GM21576 (cell line): ENCODE measurements around the gene BRWD1.
"Not testable (repeated sequence)": the region's sequence is repeated elsewhere in the genome, so short reads cannot be mapped to it uniquely, and the experiment has no call there.

ENCODE experiments used
- ATAC-seq: cut with Tn5 transposase; IDR thresholded peaks from one replicate; pipeline ENCODE4 v1.9.1; 2021; ENCODE audit warnings: mild to moderate bottlenecking, moderate library complexity; ENCODE audit not compliant: unreplicated experiment

BRWD1 gene

DNA sequence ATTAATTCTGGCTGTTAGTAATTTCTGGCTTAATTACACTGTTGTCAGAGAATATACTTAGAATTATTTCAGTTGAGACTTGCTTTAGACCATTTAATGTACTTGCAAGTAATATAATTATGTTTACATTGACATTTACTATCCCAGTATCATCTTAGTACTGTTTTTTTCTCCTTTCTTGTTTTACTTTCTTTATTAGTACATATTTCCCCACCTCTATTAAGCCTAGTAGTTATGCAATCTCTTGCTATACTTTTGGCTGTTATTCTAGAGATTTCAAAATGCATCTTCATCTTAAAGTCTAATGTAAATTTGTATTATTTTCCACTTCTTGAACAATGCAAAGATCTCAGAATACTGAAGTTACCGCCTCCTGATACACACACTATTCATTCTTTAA, 24.4 kb downstream of the BRWD1 start:
- ATAC-seq: no peak

DNA sequence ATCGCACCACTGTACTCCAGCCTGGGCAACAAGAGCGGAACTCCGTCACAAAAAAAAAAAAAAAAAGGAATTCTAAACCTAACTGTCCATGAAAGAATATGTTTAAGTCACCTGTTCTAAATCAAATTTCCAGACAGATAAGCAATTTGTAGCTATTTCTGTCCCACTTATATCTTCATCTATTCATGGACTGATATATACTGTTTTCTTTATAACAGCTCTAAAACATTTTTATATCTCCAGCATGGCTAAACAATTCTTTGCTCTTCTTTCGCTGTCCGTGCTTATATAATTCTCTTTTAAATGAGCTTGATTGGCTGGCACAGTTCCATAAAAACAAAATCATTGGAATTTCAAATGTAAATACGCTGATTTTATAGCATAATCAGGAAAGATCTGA, 30.5 kb downstream of the BRWD1 start:
- ATAC-seq: no peak

DNA sequence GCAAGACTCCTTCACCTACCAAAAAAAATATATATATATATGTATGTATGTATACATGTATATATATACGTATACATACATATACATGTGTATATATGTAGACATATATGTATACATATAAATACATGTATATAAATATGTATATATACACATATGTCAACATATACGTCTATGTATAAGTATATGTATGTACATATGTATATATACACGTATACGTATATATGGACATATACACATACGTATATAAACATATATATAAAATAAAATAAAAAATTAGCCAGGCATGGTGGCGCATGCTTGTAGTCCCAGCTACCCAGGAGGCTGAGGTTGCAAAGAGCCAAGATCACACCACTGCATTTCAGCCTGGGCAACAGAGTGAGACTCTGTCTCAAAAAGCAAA, 31.6 kb downstream of the BRWD1 start:
- no peak for ATAC-seq

DNA sequence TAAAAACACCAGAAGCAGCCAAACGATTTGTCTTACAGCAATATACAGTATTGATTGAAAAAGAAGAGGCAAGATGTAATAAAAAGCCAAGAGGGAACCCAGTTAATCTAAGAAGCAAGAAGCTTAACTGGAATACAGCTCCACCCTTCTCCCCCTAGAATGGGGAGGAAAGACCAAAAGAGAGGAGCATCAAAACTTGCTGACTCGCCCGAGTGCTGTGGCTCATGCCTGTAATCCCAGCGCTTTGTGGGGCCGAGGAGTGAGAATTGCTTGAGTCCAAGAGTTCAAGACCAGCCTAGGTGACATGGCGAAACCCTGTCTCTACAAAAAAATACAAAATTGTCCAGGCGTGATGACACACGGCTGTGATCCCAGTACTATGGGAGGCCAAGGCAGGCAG, 32.2 kb downstream of the BRWD1 start:
- ATAC-seq: no peak

DNA sequence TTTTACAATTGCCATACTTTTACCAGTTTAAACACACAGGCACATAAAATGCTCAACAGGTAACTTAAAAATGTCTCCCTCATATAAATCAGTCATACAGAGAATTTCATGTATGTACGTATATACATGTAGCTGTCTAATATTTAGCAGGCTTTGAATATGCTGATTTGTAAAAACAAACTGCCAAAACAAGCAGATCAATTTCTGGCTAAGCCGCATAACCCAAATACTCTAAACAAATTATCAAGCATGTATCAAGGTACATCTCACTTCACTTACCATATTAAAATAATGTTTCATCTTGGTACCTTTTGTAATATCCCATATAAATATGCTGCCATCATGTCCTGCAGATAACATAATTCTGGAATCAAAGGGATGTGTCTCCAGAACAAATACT, 43.8 kb downstream of the BRWD1 start:
- ATAC-seq: no peak

DNA sequence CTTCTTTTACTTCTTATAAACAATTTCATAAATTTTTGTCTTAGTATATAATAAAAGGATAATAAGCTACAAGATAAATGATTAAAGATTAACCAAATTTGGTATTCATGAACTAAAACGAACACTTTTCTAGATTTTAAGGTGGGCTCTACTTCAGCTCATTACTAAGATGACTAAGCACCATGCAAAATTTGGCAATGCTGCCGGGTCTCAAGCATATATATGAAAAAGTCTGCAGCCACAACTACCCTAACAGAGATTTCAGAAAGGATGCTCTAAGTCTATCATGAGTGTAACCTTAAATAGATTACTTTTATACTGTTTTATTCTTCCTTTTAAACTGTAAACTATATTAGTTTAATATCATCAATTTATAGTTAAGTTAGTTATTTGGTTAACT, 47.8 kb downstream of the BRWD1 start:
- no peak for ATAC-seq

DNA sequence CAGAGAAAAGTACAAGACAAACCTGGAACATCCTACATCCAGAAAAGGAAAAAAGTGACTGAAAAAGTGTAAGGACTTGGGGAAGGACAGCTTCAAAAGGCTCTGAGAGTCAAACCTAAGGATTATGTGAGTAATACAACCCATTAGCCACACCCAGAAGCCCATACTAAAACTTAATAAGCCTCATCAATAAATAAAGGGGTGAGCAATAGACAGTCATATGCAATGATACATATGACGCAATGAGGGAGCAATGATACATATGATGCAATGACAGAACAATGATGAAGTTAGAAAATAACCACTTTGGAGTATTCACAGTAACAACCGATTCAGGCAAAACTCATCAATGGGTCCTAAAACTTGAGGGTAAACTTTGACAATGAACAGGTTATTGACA, 50.1 kb downstream of the BRWD1 start:
- no peak for ATAC-seq

DNA sequence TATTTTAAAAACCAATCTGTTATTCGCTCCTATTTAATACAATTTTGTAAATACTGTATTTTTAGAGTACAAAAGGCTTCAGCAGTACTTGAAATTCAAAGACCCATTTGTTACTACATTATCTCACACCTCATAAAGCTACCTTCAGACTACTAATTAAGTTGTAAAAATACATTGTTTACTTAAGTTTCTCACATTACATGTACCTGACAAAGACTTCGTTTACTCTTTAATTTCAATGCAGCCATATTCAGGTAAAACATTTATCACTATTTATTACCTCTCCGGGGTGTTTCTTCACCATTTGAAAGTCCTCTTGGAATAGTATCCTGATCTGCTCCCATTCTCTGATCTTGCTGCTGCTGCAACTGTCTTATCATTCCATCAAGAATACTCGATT, 55.2 kb downstream of the BRWD1 start:
- no peak for ATAC-seq

DNA sequence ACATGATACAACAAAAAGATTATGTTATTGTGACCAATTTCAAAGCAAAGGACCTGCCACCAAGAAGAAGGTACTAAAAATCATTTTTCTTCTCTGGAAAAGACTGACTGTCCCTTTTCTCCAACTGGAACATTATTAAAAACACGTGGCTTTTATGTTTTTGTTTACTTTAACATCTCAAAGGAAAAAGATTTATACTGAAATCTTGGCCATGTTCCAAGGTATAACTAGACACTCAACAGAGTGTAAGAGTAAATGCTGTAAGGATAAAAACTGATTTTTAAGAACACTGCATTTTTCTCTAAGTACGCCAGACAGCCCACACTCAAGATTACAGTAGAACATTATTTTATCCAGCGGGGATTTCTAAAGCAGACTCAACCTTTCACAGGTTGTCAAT, 62.1 kb downstream of the BRWD1 start:
- ATAC-seq: no peak

DNA sequence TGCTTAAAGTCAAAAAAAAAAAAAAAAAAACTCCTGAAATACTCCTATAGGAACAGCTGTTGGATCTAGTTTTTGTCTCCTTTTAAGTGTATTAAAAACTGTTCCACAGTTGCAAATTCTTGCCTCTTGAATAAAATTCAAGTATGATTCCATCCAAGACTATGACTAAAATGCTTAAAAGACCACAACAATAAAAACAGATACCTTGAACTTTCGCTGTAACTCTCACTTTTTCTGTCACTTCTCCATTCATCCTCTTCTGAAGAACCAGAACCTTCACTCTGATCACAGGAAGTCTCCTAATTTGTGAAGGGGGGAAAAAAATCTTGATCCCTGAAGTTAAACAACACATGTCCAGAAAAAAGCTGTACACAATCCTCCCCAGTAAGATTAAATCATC, 75.2 kb downstream of the BRWD1 start:
- no peak for ATAC-seq

DNA sequence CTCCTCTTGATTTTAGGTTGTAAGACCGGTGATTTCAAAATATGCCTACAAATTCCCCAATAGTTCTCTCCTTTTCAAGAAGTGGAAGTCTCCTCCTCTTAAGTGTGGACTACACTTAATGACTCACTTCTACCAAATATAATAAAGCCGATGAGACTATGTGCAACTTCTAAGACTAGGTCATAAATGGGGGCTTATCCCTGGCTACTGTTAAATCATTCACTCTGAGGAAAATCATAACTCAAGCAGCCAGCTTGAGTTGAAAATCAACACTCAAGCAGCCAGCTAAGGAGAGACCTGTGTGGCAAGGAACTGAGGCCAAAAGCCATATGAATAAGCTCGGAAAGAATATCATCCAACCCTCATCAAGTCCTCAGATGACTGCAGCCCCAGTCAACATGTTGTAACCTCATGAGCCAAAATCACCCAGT, 80.6 kb downstream of the BRWD1 start:
- ATAC-seq: no peak

DNA sequence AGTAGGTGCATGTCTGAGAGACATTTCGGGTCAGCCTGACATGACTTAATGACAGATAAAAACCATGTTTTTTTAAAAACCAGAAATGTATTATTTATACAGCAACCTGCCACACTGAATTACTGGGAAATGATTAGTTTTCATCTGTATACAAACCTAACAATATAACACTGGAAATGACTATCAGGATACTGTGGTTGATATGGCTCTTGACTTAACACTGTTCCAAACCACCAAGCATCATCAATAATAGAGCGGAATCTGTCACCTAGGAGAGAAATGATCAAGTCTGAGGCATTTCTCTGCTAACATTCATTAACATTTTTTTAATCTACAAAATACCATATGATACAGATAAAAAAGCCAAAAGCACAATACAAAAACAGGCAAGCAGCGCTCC, 88.5 kb downstream of the BRWD1 start:
- ATAC-seq: no peak

DNA sequence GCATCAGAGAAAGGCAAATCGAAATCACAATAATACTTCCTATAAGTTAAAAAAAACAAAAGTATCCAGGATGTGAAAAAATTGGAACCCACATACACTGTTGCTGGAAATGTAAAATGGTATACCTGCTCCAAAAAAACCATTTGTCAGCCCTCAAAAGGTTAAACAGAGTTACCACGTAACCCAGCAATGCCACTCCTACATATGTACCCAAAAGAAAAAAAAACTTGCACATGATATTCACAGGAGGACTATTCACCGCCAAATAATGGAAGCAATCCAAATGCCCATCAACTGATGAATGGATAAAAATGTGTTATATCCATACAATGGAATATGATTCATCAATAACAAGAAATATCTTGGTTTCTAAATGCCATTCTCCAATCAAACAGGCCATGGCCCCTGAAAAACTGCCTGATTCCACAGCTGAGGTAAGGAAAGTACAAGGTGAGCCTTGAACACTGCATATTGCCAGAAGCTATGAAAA, 91.4 kb downstream of the BRWD1 start:
- no peak for ATAC-seq

DNA sequence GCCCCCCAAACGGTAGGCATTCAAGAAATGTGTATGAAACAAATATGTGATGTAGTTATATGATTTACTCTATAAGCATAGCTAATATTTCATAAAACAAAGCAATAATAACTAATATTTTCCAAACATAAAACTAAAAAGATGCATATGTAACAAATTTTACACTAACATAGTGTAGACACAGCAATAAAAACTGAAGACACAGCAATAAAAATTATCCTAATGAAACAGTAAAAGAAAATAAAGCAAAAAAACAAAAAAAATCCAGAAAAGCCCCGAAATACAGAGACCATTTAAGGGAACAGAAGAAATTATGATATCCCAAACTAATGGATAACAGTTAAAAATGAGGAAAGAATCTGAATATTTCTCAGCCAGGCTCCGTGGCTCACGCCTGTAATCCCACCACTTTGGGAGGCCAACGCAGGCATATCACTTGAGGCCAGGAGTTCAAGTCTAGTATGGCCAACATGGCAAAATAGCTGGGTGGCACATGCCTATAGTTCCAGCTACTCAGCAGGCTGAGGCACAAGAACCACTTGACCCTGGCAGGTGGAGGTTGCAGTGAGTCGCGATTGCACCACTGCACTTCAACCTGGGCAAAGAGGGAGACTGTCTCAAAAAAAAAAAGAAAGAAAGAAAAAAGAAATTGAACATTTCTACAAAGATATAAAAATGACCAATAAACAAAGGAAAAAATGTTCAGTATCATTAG, 92.0 kb downstream of the BRWD1 start:
- ATAC-seq: no peak

DNA sequence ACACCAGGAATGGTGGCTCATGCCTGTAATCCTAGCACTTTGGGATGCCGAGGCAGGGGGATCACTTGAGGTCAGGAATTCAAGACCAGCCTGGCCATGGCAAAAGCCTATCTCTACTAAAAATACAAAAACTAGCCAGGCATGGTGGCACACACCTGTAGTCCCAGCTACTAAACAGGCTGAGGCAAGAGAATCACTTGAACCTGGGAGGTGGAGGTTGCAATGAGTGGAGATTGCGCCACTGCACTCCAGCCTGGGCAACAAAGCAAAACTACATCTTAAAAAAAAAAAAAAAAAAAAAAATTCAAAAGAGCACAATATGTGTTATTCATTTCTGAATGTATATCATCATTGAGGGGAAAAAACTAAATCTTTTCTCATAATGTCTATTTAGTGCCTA, 92.6 kb downstream of the BRWD1 start:
- not testable (repeated sequence) for ATAC-seq

DNA sequence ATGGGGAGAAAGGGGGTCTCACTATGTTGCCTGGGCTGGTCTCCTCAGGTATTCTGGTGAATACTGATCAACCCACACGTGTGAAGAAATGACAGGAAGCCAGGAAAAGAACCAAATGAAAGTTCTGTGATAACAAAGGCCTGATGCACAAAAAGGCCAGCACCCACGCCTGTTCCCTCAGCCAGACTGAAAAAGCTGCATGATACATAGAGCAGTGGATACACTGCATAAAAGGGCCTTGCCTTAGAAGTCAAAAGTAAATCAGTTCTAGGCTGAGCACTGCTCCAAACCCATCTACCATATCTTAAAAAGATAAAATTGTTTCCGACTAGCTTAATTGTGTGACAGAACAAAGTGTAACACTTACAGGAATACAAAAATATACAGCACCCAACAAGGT, 93.3 kb downstream of the BRWD1 start:
- no peak for ATAC-seq

DNA sequence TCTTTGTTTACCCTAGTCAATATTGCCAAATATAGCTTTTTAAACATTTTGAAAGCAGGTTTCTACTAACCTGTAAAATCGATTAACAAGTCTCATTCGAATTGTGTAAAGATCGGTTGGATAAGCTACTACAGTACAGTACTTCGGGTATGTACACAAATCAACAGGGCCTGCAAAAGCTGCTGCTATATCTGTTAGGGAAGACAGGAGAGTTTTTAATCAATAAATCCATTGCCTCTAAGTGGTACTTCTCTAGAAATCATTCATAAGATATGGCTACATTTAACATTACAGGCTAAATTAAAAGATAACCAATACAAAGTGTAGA, 95.4 kb downstream of the BRWD1 start:
- no peak for ATAC-seq

DNA sequence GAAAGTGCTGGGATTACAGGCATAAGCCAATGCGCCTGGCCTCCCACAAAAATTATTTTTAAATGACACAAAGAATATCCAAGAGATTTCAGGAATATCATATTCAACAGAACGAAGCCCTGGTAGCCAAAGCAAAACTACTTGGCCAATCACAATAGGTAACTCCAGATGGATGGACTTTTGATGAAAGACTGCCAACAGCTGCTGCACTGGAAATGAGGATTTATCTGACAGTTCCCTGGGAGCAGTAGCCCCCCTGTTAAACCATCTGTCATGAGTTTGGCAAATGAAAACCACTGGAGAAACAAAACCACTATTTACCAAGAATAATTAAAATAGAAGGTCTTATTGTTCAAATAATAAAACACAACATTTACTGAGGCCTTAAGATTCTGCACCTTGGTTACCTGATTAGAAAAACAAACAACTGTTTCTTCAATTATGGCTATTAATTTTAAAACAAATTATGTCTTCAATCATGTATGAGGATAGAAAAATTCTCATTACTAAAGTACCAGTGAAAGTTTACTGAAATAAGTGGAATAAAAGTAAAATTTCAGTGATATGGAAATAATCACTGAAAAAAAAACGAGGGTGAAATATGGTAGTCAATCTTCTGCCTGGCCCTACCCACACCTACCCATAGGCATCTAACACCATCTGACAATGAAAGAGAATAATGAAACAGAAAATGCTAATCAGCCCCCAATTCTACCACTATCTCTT, 95.9 kb downstream of the BRWD1 start:
- no peak for ATAC-seq

DNA sequence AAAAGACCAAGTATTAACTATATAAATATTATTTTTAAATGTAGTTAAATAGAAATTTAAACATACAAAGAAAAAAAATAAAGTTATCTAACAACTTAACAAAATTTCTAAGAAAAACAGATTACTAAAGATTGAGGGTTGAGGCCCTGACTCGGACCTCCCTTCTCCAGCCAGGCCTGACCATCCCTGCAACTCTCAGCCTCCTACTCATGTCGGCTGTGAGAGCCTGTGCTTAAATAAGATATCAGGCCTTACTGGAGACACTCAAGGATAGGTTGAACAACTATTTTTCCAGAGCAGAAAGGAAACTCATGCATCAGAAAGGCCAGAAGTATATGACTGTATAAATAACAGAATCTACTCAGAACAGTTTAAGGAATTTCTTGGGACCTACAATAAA, 97.1 kb downstream of the BRWD1 start:
- no peak for ATAC-seq

DNA sequence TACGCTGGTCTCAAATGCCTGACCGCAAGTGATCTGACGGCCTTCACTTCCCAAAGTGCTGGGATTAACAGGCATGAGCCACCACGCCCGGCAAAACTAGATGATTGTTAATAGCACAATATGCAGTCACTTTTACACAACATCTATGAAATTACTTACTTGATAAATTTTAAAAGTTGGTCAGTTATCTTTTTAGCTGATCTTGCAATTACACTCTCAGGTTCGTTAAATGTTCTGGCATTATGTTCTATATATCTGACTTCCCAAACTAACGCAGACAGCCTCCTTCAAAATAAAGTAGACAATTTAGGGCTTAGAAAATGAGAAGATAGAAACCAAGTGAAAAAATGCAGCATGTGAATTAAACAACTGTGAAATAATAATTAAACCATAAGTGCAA, 98.4 kb downstream of the BRWD1 start:
- no peak for ATAC-seq

DNA sequence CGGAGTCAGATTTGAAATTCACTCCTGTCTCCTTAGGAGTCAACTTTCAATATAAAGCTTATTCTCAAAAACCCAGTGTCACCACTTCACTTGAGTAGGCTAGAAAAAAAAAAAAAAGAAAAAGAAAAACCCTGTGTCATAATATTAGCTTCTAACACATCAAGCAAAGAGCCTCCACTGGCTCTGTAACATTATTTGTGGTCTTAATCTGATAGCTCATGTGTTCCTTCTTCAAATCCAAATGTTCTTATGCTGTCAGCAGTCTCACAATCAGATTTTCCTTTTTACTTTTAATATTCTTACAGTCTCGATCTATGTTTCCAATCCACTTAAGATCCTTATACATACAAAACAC, 104.1 kb downstream of the BRWD1 start:
- no peak for ATAC-seq

DNA sequence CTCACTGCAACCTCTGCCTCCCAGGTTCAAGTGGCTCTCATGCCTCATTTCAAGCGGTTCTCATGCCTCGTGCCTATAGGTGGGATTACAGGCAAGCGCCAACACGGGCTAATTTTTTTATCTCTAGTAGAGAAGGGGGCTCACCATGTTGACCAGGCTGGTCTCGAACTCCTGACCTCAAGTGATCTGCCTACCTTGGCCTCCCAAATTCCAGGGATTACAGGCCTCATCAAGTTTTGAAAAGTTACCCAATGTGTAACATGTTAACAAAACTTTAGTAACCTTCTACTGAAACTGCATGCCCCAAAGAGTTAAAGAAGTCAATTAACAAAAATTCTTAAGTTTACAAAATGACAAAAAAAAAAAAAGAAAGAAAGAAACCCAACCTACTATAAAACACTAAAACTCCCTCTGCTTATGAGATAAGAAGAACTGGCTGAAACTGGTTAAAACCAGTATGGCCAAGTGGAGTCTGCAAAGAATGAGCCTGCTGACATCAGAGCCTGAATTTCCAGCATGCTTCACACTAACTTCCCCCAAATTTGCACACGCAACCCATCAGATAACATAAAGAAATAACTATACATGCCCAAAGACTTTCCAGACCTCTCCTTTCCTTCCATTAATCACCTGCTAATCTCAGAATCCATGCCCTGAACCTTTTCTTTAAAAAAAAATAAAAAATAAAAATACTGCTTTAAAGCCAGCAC, 104.7 kb downstream of the BRWD1 start:
- no peak for ATAC-seq
